ENCODE results near the gene SLC35G6.

Gene SLC35G6

GRCh38 chr17:7511108-7511507 is 29.9 kb downstream of the SLC35G6 start:
- TF ChIP-seq FOXP2 (optimal IDR thresholded peaks at IDR 0.05; ENCODE audit: borderline replicate concordance, extremely low read depth, extremely low read length, insufficient read depth) (no peak), POLR2AphosphoS5 (IDR thresholded peaks at IDR 0.05; ENCODE audit: low read depth, low read length) (no peak), TAF1 (IDR thresholded peaks at IDR 0.05; ENCODE audit: borderline replicate concordance, insufficient read depth, low read length) (no peak), REST (IDR thresholded peaks at IDR 0.05; ENCODE audit: insufficient read depth in 1 of 2, low read depth in 2 of 2, low read length in 2 of 2) (no peak), SIN3A (IDR thresholded peaks at IDR 0.05; ENCODE audit: borderline replicate concordance, insufficient read depth, low read length) (no peak)

GRCh38 chr17:7512105-7512504 is 30.9 kb downstream of the SLC35G6 start:
- TF ChIP-seq TAF1 (IDR thresholded peaks at IDR 0.05; ENCODE audit: borderline replicate concordance, insufficient read depth, low read length) (no peak), REST (IDR thresholded peaks at IDR 0.05; ENCODE audit: insufficient read depth in 1 of 2, low read depth in 2 of 2, low read length in 2 of 2) (no peak), SIN3A (IDR thresholded peaks at IDR 0.05; ENCODE audit: borderline replicate concordance, insufficient read depth, low read length) (no peak), POLR2AphosphoS5 (IDR thresholded peaks at IDR 0.05; ENCODE audit: low read depth, low read length) (no peak), FOXP2 (optimal IDR thresholded peaks at IDR 0.05; ENCODE audit: borderline replicate concordance, extremely low read depth, extremely low read length, insufficient read depth) (no peak)

- TF ChIP-seq POLR2AphosphoS5 (IDR thresholded peaks at IDR 0.05; ENCODE audit: low read depth, low read length) = no peak
- TF ChIP-seq FOXP2 (optimal IDR thresholded peaks at IDR 0.05; ENCODE audit: borderline replicate concordance, extremely low read depth, extremely low read length, insufficient read depth) = no peak
- no peak for TF ChIP-seq SIN3A (IDR thresholded peaks at IDR 0.05; ENCODE audit: borderline replicate concordance, insufficient read depth, low read length)
- TF ChIP-seq TAF1 (IDR thresholded peaks at IDR 0.05; ENCODE audit: borderline replicate concordance, insufficient read depth, low read length) = no peak
- TF ChIP-seq REST (IDR thresholded peaks at IDR 0.05; ENCODE audit: insufficient read depth in 1 of 2, low read depth in 2 of 2, low read length in 2 of 2) = no peak
Observed at GRCh38 chr17:7512824-7513540, 31.7 kb downstream of the SLC35G6 start.

- TF ChIP-seq POLR2AphosphoS5 (IDR thresholded peaks at IDR 0.05; ENCODE audit: low read depth, low read length) = no peak
- TF ChIP-seq FOXP2 (optimal IDR thresholded peaks at IDR 0.05; ENCODE audit: borderline replicate concordance, extremely low read depth, extremely low read length, insufficient read depth) = no peak
- no peak for TF ChIP-seq REST (IDR thresholded peaks at IDR 0.05; ENCODE audit: insufficient read depth in 1 of 2, low read depth in 2 of 2, low read length in 2 of 2)
- no peak for TF ChIP-seq SIN3A (IDR thresholded peaks at IDR 0.05; ENCODE audit: borderline replicate concordance, insufficient read depth, low read length)
Observed at GRCh38 chr17:7513850-7514419, 32.7 kb downstream of the SLC35G6 start.

All from PFSK-1 (cell line).